Measurements from ENCODE around the gene EML1.

DNA sequence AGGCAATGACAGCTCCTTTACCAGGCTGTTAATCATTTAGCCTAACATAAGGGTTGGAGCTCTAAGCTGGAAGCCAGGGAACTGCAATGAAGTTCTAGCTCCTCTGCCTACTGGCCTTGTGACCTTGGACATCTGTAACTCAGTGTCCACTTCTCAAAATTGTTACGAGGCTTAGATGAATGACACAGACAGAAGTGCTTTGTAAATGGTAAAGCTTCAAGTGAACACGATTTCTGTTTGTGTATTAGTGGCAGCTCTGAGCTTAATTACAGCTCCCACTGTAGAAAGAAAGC is 122.8 kb downstream of the EML1 start:
- TF ChIP-seq, protein P1, sequence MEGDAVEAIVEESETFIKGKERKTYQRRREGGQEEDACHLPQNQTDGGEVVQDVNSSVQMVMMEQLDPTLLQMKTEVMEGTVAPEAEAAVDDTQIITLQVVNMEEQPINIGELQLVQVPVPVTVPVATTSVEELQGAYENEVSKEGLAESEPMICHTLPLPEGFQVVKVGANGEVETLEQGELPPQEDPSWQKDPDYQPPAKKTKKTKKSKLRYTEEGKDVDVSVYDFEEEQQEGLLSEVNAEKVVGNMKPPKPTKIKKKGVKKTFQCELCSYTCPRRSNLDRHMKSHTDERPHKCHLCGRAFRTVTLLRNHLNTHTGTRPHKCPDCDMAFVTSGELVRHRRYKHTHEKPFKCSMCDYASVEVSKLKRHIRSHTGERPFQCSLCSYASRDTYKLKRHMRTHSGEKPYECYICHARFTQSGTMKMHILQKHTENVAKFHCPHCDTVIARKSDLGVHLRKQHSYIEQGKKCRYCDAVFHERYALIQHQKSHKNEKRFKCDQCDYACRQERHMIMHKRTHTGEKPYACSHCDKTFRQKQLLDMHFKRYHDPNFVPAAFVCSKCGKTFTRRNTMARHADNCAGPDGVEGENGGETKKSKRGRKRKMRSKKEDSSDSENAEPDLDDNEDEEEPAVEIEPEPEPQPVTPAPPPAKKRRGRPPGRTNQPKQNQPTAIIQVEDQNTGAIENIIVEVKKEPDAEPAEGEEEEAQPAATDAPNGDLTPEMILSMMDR (IDR thresholded peaks at IDR 0.05; ENCODE audit: poor library complexity) = no peak
- TF ChIP-seq EZH2 (IDR thresholded peaks at IDR 0.05; ENCODE audit: borderline replicate concordance) = no peak
- TF ChIP-seq EZH2phosphoT487 (IDR thresholded peaks at IDR 0.05; ENCODE audit: low read depth, severe bottlenecking, unreplicated experiment) = no peak

Data from hepatocyte (in vitro differentiated cells).